Endothelial cell of umbilical vein (primary cell): ENCODE data around the gene TMEM253. TPM values are rescaled to one million over a fixed set of nuclear protein-coding genes. Genes with fewer than 3 reads are reported as not detected.

Experiments
- BruUV-seq: library from RNA; stranded (reverse); fragments of 400-500 nt; replicated peaks from 2 replicates; lab custom pipeline; 2021; lab: Mats Ljungman, UMichigan
- CTCF ChIA-PET: fragments of 300-600, 350-600 bp; sonication (Branson Sonifier 250); formaldehyde crosslinking; loops from one replicate; lab custom pipeline; 2021; ENCODE audit warnings: antibody characterized with exemption, inconsistent platforms; lab: Charles Lee
- POLR2A ChIA-PET: fragments of 300-600, 350-600 bp; sonication (Branson Sonifier 250); formaldehyde crosslinking; loops from one replicate; lab custom pipeline; 2021; ENCODE audit warnings: antibody characterized with exemption, inconsistent platforms; lab: Charles Lee
- DNase-seq: peaks from one replicate; pipeline ENCODE4 v3.0.0-alpha.2; 2011; ENCODE audit warnings: low read depth, low spot score
- FAIRE-seq: peaks from 2 replicates; lab custom pipeline; 2011; peaks lifted over from hg19 to GRCh38; lab: Jason Lieb, UNC
- H2AFZ ChIP-seq: 2 replicates; pipeline ENCODE4 v1.6.0; 2012; ENCODE audit warnings: low read depth, low read length, control low read depth, inconsistent platforms
- H3K27ac ChIP-seq: 2 replicates; pipeline ENCODE4 v1.5.1; 2011; ENCODE audit warnings: low read depth, mild to moderate bottlenecking, control low read depth, low read length, moderate library complexity; ENCODE audit not compliant: insufficient read depth
- H3K27me3 ChIP-seq, 2 experiments: 2 replicates each; pipeline versions ENCODE4 v1.6.0 to v1.6.1; 2011; ENCODE audit warnings: low read length in 2 of 2, mixed read lengths in 1 of 2; ENCODE audit not compliant: control insufficient read depth in 2 of 2, insufficient read depth in 2 of 2
- H3K36me3 ChIP-seq, 2 experiments: 2 replicates in 1 of 2; 3 replicates in 1 of 2; pipeline ENCODE4 v1.5.1; 2011; ENCODE audit warnings: low read length in 2 of 2, mild to moderate bottlenecking in 1 of 2, moderate library complexity in 1 of 2; ENCODE audit not compliant: control insufficient read depth in 2 of 2, insufficient read depth in 2 of 2; ENCODE audit errors: extremely low read depth in 1 of 2
- H3K4me1 ChIP-seq: 3 replicates; pipeline ENCODE4 v1.5.1; 2011; ENCODE audit warnings: mild to moderate bottlenecking, low read length; ENCODE audit not compliant: control insufficient read depth, insufficient read depth; ENCODE audit errors: extremely low read depth
- H3K4me2 ChIP-seq: 2 replicates; pipeline ENCODE4 v1.6.1; 2011; ENCODE audit warnings: low read length, control low read depth, mixed read lengths; ENCODE audit not compliant: insufficient read depth
- H3K4me3 ChIP-seq, 3 experiments: fragments of 200-600 bp in 1 of 3; sonication (generic), shearing (Covaris generic) in 1 of 3; replicated peaks in 1 of 3; 2 replicates each; pipeline ENCODE4 v1.5.1; 2011 to 2016; ENCODE audit warnings: control low read depth in 3 of 3, low read length in 3 of 3, mild to moderate bottlenecking in 2 of 3, inconsistent platforms in 1 of 3, low read depth in 1 of 3, moderate library complexity in 1 of 3; ENCODE audit not compliant: insufficient read depth in 1 of 3
- H3K79me2 ChIP-seq: 2 replicates; pipeline ENCODE4 v1.6.0; 2012; ENCODE audit warnings: low read length, inconsistent platforms; ENCODE audit not compliant: control insufficient read depth, insufficient read depth
- H3K9ac ChIP-seq: replicated peaks from 2 replicates; pipeline ENCODE3; 2011; ENCODE audit warnings: low read length, control low read depth; ENCODE audit not compliant: insufficient read depth; ENCODE audit errors: extremely low read depth
- H3K9me1 ChIP-seq: replicated peaks from 3 replicates; pipeline ENCODE4 v1.6.0; 2011; ENCODE audit warnings: mild to moderate bottlenecking, low read length; ENCODE audit not compliant: control insufficient read depth, insufficient read depth; ENCODE audit errors: extremely low read depth
- H3K9me3 ChIP-seq: replicated peaks from 2 replicates; pipeline ENCODE4 v1.5.1; 2012; ENCODE audit warnings: low read length, inconsistent platforms; ENCODE audit not compliant: control insufficient read depth, insufficient read depth
- H4K20me1 ChIP-seq: replicated peaks from 2 replicates; pipeline ENCODE3; 2011; ENCODE audit warnings: mild to moderate bottlenecking, low read length; ENCODE audit not compliant: control insufficient read depth, insufficient read depth; ENCODE audit errors: extremely low read depth
- EZH2 ChIP-seq: IDR thresholded peaks from 2 replicates; pipeline ENCODE4 v1.6.1; 2012; ENCODE audit warnings: borderline replicate concordance, low read depth, mild to moderate bottlenecking, moderate library complexity, low read length, inconsistent platforms; ENCODE audit not compliant: severe bottlenecking
- FOS ChIP-seq: IDR thresholded peaks from 2 replicates; pipeline ENCODE4 v1.6.1; 2011; ENCODE audit warnings: mild to moderate bottlenecking, low read length, moderate library complexity, borderline replicate concordance; ENCODE audit not compliant: insufficient read depth
- GATA2 ChIP-seq: IDR thresholded peaks from 2 replicates; pipeline ENCODE4 v1.7.0; 2011; ENCODE audit warnings: low read depth, mild to moderate bottlenecking, moderate library complexity, mixed read lengths, low read length; ENCODE audit not compliant: insufficient read length, insufficient read depth
- JUN ChIP-seq: IDR thresholded peaks from 2 replicates; pipeline ENCODE4 v1.6.1; 2011; ENCODE audit warnings: borderline replicate concordance, low read depth; ENCODE audit not compliant: insufficient read length, insufficient read depth
- MYC ChIP-seq: IDR thresholded peaks from one replicate; pipeline ENCODE4 v1.6.1; 2011; ENCODE audit warnings: mild to moderate bottlenecking, low read depth, low read length
- POLR2A ChIP-seq: IDR thresholded peaks from 2 replicates; pipeline ENCODE4 v1.6.1; 2012; ENCODE audit warnings: low read depth, mild to moderate bottlenecking, control low read depth, low read length
- POLR2AphosphoS5 ChIP-seq: IDR thresholded peaks from 2 replicates; pipeline ENCODE4 v1.6.1; 2012; ENCODE audit warnings: low read depth, mild to moderate bottlenecking, control low read depth, low read length, moderate library complexity; ENCODE audit not compliant: insufficient read depth
- dilution Hi-C: fragments of 300-500 bp; cut with MboI; formaldehyde crosslinking; loops from one replicate; pipeline ENCODE4 v1.15.0; 2019; ENCODE audit warnings: low sequenced_read_pairs; ENCODE audit not compliant: extremely low pct_ligation_motif_present
- intact Hi-C: fragments of 100-400 bp; cut with micrococcal nuclease; formaldehyde crosslinking; loops from one replicate; pipeline ENCODE4 v1.10.0; 2022
- polyA plus RNA-seq, 4 experiments: library from polyadenylated mRNA; depleted of rRNA in 3 of 4; stranded (reverse) in 3 of 4; unstranded in 1 of 4; fragments of >200 nt; gene quantifications; 2 replicates each; pipeline versions ENCODE4 v1.2.1 to v1.2.3, GENCODE V29; 2011 to 2012; ENCODE audit warnings: missing spikeins in 1 of 4
- total RNA-seq: library from RNA; stranded (reverse); gene quantifications from 2 replicates; pipeline ENCODE4 v1.2.3, GENCODE V29; 2021
- TF ChIP-seq, protein P1 (sequence below): IDR thresholded peaks from 2 replicates; pipeline ENCODE4 v1.6.1; 2011; ENCODE audit not compliant: insufficient read depth, insufficient read length
- TF ChIP-seq, protein P2 (sequence below), 2 donors: IDR thresholded peaks; 1 replicate in 1 of 2; 2 replicates in 1 of 2; pipeline ENCODE4 v1.5.1; 2011; ENCODE audit warnings: low read length in 2 of 2, mild to moderate bottlenecking in 2 of 2, moderate library complexity in 2 of 2, control low read depth in 1 of 2, inconsistent platforms in 1 of 2, low read depth in 1 of 2; ENCODE audit not compliant: insufficient read depth in 1 of 2; ENCODE audit errors: extremely low read depth in 1 of 2

TMEM253 gene
- total and polyA plus RNA-seq, 2 donors (not counting 3 experiments of a cell fraction or from before 2014, with no cell fraction given), result 0.25 TPM; not detected in 1

DNA sequence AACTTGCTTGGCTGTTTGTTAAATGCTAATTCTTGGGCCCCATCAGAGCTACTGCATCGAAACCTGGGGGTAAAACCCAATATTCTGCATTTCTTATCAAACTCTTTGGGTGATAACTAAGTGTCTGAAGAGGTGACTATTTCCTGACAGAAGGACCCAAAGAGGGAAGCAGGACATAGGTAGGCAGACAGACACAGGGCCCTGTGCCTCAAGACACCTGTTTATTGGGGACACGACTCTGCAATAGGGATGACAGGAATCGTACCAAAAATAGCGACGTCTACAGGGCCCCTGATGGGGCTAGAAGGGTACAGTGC is 11.0 kb upstream of the TMEM253 start:
- Histone ChIP-seq H3K36me3 (peaks cover 0 to 3% of the 10 kb centered on the region in 2 experiments), H3K4me1 (no peaks in the 10 kb centered on the region), H3K9ac (no peak overlapping the region), H3K27me3 (no peaks in the 10 kb centered on the region), H4K20me1 (no peaks in the 10 kb centered on the region), H3K4me3 (no peak overlapping the region), H3K27ac (no peak overlapping the region), H3K79me2 (no peaks in the 10 kb centered on the region), H2AFZ (no peak overlapping the region), H3K9me1 (no peaks in the 10 kb centered on the region), H3K9me3 (no peaks in the 10 kb centered on the region), H3K4me2 (no peak overlapping the region)
- BruUV-seq, result no TSS peak
- TF ChIP-seq POLR2A (no peak), GATA2 (no peak), POLR2AphosphoS5 (no peak), EZH2 (no peak), FOS (no peak), MYC (no peak), JUN (no peak)
- TF ChIP-seq, protein P1, sequence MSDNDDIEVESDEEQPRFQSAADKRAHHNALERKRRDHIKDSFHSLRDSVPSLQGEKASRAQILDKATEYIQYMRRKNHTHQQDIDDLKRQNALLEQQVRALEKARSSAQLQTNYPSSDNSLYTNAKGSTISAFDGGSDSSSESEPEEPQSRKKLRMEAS, result no peak
- TF ChIP-seq, protein P2, sequence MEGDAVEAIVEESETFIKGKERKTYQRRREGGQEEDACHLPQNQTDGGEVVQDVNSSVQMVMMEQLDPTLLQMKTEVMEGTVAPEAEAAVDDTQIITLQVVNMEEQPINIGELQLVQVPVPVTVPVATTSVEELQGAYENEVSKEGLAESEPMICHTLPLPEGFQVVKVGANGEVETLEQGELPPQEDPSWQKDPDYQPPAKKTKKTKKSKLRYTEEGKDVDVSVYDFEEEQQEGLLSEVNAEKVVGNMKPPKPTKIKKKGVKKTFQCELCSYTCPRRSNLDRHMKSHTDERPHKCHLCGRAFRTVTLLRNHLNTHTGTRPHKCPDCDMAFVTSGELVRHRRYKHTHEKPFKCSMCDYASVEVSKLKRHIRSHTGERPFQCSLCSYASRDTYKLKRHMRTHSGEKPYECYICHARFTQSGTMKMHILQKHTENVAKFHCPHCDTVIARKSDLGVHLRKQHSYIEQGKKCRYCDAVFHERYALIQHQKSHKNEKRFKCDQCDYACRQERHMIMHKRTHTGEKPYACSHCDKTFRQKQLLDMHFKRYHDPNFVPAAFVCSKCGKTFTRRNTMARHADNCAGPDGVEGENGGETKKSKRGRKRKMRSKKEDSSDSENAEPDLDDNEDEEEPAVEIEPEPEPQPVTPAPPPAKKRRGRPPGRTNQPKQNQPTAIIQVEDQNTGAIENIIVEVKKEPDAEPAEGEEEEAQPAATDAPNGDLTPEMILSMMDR (IDR thresholded peaks at IDR 0.05; ENCODE audit: extremely low read depth in 1 of 2, insufficient read depth in 1 of 2, low read depth in 1 of 2, low read length in 2 of 2), result no peak
- ChIA-PET POLR2A (no interaction called here), CTCF (interaction anchor here (0.9 to 5.8 kb wide), 7 partner anchors 11 to 75 kb away, joined by 3 to 60 read pairs (median 17); partner anchors contain the start of gene ARHGEF40)
- intact Hi-C loops, result no loop called here
- no peak for DNase-seq
- no peak for FAIRE-seq
- dilution Hi-C loops, result no loop called here
